Measurements from ENCODE around the gene TSPOAP1. TPM values are rescaled to one million over a fixed set of nuclear protein-coding genes. Genes with fewer than 3 reads are reported as not detected.

Gene TSPOAP1
- total and polyA plus RNA-seq, 2 of the 13 experiments (the other 11 are each of a cell fraction or from before 2014, with no cell fraction given) = not detected

DNA sequence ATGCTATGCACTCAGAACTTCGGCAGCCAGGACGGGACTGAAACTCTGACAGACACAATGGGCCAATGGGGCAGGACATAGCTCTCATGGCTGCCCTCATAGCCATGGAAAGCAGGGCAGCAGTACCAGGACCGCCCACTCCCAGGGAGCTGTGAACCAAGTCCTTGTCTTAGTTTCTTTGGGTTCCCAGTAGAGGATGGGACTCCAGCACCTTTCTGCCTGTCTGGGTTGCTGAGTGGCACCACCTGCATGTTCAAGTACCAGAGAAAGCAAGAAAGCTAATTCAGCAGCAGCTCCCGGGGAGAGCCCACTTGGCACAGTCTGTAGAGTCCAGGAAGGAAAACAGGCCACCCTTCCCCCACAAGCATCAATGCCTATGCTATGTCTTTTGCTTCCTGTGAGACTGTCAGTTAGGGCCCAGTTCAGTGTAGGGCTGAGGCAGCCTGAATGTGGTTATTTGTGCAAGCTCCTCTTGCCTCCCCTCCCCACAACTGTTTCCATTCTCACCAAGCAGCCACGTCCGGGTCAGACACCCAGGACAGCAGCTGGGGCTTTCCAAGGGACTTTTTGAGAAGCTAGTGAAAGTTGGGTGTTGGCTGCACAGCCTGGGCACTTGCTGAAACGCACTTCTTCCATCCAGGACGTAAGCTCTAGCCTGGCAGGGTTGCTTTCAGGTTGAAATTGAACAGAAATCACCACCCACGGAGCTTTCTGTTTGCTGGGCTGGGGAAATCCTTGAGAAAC, 15.6 kb upstream of the TSPOAP1 start (continued):
- TF ChIP-seq, protein P1, sequence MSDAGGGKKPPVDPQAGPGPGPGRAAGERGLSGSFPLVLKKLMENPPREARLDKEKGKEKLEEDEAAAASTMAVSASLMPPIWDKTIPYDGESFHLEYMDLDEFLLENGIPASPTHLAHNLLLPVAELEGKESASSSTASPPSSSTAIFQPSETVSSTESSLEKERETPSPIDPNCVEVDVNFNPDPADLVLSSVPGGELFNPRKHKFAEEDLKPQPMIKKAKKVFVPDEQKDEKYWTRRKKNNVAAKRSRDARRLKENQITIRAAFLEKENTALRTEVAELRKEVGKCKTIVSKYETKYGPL (CRISPR knock-in tag; IDR thresholded peaks at IDR 0.05) = no peak
- no peak for TF ChIP-seq TOPORS (CRISPR knock-in tag; IDR thresholded peaks at IDR 0.05)
- no peak for TF ChIP-seq ZNF331 (CRISPR knock-in tag; IDR thresholded peaks at IDR 0.05)
- TF ChIP-seq, protein P2, sequence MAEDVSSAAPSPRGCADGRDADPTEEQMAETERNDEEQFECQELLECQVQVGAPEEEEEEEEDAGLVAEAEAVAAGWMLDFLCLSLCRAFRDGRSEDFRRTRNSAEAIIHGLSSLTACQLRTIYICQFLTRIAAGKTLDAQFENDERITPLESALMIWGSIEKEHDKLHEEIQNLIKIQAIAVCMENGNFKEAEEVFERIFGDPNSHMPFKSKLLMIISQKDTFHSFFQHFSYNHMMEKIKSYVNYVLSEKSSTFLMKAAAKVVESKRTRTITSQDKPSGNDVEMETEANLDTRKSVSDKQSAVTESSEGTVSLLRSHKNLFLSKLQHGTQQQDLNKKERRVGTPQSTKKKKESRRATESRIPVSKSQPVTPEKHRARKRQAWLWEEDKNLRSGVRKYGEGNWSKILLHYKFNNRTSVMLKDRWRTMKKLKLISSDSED (CRISPR knock-in tag; IDR thresholded peaks at IDR 0.05) = no peak
- TF ChIP-seq, protein P3, sequence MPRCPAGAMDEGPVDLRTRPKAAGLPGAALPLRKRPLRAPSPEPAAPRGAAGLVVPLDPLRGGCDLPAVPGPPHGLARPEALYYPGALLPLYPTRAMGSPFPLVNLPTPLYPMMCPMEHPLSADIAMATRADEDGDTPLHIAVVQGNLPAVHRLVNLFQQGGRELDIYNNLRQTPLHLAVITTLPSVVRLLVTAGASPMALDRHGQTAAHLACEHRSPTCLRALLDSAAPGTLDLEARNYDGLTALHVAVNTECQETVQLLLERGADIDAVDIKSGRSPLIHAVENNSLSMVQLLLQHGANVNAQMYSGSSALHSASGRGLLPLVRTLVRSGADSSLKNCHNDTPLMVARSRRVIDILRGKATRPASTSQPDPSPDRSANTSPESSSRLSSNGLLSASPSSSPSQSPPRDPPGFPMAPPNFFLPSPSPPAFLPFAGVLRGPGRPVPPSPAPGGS (CRISPR knock-in tag; IDR thresholded peaks at IDR 0.05) = 0 out of 2 replicates have a peak, but pooled peaks have one; percentile 26
- 0 out of 2 replicates have a peak, but pooled peaks have one; percentile 46 for TF ChIP-seq ATF7-NPFF (CRISPR knock-in tag; IDR thresholded peaks at IDR 0.05; ENCODE audit: low read depth)
- no peak for TF ChIP-seq TOE1 (CRISPR knock-in tag; IDR thresholded peaks at IDR 0.05)
- TF ChIP-seq ZNF607 (CRISPR knock-in tag; IDR thresholded peaks at IDR 0.05; ENCODE audit: borderline replicate concordance) = no peak
- peak; percentile 48 for TF ChIP-seq RBM22 (optimal IDR thresholded peaks at IDR 0.05; ENCODE audit: low read length)
- 0 out of 2 replicates have a peak, but pooled peaks have one; percentile 2 for TF ChIP-seq POLR2AphosphoS5 (IDR thresholded peaks at IDR 0.05; ENCODE audit: low read depth, low read length)
- no peak for TF ChIP-seq BRCA1 (CRISPR knock-in tag; IDR thresholded peaks at IDR 0.05)
- 0 out of 2 replicates have a peak, but pooled peaks have one; percentile 45 for TF ChIP-seq ZC3H13 (CRISPR knock-in tag; IDR thresholded peaks at IDR 0.05)
- TF ChIP-seq AGO2 (optimal IDR thresholded peaks at IDR 0.05; ENCODE audit: low read depth, low read length) = peak; percentile 54
- TF ChIP-seq, protein P4, sequence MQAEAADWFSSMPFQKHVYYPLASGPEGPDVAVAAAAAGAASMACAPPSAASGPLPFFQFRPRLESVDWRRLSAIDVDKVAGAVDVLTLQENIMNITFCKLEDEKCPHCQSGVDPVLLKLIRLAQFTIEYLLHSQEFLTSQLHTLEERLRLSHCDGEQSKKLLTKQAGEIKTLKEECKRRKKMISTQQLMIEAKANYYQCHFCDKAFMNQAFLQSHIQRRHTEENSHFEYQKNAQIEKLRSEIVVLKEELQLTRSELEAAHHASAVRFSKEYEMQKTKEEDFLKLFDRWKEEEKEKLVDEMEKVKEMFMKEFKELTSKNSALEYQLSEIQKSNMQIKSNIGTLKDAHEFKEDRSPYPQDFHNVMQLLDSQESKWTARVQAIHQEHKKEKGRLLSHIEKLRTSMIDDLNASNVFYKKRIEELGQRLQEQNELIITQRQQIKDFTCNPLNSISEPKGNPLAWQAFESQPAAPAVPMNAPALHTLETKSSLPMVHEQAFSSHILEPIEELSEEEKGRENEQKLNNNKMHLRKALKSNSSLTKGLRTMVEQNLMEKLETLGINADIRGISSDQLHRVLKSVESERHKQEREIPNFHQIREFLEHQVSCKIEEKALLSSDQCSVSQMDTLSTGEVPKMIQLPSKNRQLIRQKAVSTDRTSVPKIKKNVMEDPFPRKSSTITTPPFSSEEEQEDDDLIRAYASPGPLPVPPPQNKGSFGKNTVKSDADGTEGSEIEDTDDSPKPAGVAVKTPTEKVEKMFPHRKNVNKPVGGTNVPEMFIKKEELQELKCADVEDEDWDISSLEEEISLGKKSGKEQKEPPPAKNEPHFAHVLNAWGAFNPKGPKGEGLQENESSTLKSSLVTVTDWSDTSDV (CRISPR knock-in tag; IDR thresholded peaks at IDR 0.05) = no peak
- TF ChIP-seq CHCHD3 (CRISPR knock-in tag; IDR thresholded peaks at IDR 0.05) = no peak
- TF ChIP-seq, protein P5, sequence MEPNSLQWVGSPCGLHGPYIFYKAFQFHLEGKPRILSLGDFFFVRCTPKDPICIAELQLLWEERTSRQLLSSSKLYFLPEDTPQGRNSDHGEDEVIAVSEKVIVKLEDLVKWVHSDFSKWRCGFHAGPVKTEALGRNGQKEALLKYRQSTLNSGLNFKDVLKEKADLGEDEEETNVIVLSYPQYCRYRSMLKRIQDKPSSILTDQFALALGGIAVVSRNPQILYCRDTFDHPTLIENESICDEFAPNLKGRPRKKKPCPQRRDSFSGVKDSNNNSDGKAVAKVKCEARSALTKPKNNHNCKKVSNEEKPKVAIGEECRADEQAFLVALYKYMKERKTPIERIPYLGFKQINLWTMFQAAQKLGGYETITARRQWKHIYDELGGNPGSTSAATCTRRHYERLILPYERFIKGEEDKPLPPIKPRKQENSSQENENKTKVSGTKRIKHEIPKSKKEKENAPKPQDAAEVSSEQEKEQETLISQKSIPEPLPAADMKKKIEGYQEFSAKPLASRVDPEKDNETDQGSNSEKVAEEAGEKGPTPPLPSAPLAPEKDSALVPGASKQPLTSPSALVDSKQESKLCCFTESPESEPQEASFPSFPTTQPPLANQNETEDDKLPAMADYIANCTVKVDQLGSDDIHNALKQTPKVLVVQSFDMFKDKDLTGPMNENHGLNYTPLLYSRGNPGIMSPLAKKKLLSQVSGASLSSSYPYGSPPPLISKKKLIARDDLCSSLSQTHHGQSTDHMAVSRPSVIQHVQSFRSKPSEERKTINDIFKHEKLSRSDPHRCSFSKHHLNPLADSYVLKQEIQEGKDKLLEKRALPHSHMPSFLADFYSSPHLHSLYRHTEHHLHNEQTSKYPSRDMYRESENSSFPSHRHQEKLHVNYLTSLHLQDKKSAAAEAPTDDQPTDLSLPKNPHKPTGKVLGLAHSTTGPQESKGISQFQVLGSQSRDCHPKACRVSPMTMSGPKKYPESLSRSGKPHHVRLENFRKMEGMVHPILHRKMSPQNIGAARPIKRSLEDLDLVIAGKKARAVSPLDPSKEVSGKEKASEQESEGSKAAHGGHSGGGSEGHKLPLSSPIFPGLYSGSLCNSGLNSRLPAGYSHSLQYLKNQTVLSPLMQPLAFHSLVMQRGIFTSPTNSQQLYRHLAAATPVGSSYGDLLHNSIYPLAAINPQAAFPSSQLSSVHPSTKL (CRISPR knock-in tag; IDR thresholded peaks at IDR 0.05) = no peak

Measured in HepG2 (cell line).